CD4-positive, alpha-beta T cell treated with Interleukin-17A for 4 hours (primary cell): ENCODE results near the gene MRPL10.

Experiments used
- DNase-seq: peaks from one replicate; pipeline ENCODE4 v3.0.0-alpha.2; 2020; ENCODE audit warnings: mixed read lengths

The MRPL10 gene

GRCh38 chr17:47839071-47839470, 7.7 kb upstream of the MRPL10 start:
- no peak for DNase-seq

GRCh38 chr17:47838636-47839035, 7.3 kb upstream of the MRPL10 start:
- no peak for DNase-seq

DNA sequence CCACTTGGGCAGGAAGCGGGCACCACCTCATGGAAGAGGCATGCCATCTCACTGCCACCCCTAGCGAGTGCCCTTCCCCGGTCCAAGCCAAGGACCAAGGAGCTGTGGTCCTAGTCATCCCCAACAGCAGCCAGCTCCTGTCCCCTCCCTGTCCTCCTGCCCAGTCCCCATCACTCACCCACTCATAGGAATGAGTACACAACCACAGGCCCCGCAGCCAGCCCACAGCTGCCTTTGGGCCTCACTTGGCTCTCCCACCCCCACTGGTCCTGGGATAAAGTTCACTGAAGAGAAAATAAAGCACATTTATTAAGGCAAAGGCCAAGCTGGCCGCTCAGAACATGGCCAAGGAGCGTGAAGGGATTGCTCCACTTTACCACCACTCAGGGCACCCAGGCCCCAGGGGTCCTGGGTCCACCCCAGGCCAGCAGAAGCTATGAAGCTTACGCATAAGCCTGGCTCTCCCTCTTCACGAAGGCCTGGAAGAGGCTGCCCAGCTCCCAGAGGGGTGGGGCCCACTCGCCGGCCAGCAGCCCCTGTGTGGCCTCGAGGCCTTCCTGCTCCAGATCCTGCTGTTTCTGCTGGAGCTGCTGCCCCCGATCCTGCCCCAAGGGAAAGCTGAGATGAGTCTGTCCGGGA, 6.2 kb upstream of the MRPL10 start:
- no peak for DNase-seq

DNA sequence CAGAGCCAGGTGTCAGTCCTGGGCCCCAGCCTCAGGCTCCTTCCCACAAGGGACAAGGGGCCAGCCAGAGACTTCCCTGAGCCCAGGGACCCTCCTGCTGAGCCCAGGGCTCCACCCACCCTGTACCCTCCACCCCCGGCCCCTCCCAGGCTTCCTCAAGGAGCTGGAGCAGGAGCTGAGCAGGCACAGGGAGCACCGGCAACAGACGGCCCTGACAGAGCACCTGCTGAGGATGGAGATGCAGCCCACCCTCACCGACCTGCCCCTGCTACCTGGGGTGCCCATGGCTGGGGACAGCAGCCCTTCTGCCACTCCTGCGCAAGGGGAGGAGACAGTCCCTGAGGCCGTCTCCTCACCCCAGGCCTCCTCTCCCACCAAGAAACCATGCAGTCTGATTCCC, 5.3 kb upstream of the MRPL10 start:
- no peak for DNase-seq

GRCh38 chr17:47834756-47835155, 3.4 kb upstream of the MRPL10 start:
- no peak for DNase-seq

DNA sequence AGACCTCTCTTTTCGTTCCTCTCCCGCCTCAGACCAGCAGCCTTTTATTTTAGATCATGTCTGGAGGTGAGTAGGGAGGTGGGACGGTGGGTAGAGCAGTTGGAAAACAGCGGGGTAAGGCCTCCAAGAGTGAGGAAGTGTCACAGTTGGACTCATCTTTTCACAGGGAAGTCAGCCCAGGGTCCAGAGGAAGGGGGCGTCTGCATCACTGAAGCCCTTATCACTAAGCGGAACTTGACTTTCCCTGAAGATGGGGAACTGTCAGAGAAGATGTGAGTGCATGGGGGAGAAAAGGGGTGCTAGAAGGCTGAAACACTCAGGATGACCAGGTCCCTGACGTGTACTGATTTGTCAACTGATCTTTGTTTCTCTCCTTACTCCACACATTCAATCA, 590 bp upstream of the MRPL10 start:
- DNase-seq, result no peak

GRCh38 chr17:47830396-47831002, 842 bp downstream of the MRPL10 start:
- DNase-seq, result no peak

DNA sequence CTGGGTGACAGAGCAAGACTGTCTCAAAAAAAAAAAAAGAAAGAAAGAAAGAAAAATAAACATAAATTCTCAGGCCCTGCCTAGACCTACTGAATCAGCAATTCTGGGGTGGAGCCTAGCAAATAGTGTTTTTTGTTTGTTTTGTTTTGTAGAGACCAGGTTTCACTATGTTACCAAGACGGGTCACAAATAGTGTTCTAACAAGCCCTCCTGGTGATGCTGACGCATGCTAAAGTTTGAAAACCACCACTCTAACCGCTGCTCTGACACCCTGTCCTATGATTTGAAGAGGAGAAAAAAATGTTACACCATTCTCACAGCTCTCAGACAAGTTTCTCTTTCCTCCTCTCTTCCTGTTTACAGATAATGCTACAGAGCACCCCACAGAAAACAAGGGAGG, 1.5 kb downstream of the MRPL10 start:
- DNase-seq, result peak; percentile 44

- no peak for DNase-seq
These were observed 7.8 kb downstream of the MRPL10 start for GRCh38 chr17:47823519-47823918.

GRCh38 chr17:47822785-47823184, 8.6 kb downstream of the MRPL10 start:
- DNase-seq, result no peak

GRCh38 chr17:47821424-47822391, 9.6 kb downstream of the MRPL10 start, which contains the start of gene OSBPL7:
Gene OSBPL7, minus strand, starts transcription at chr17:47821794. Its CDS starts 1,516 bp downstream, at chr17:47820278.
- DNase-seq, result peak; percentile 89

GRCh38 chr17:47821031-47821423, 10.3 kb downstream of the MRPL10 start:
- no peak for DNase-seq

- no peak for DNase-seq
These were observed 11.1 kb downstream of the MRPL10 start for GRCh38 chr17:47820033-47820789.

DNA sequence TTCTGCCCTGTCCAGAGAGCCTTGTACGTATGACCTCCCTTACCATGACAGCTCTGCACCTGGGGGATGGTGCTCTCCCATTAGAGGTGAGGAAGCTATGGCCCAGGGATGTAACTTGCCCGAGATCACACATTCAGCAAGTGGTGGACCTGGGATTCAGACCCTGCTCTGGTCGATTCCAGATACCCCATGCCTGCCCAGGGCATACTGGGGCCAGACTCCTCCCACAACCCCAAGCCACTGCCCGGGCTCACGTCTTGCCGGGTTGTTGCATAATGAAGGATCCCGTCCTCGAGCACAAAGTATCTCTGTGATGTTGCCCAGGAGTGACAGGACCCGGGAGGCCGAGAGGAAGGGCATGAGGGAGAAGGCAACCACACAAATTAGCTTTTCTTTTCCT, 11.9 kb downstream of the MRPL10 start:
- no peak for DNase-seq

DNA sequence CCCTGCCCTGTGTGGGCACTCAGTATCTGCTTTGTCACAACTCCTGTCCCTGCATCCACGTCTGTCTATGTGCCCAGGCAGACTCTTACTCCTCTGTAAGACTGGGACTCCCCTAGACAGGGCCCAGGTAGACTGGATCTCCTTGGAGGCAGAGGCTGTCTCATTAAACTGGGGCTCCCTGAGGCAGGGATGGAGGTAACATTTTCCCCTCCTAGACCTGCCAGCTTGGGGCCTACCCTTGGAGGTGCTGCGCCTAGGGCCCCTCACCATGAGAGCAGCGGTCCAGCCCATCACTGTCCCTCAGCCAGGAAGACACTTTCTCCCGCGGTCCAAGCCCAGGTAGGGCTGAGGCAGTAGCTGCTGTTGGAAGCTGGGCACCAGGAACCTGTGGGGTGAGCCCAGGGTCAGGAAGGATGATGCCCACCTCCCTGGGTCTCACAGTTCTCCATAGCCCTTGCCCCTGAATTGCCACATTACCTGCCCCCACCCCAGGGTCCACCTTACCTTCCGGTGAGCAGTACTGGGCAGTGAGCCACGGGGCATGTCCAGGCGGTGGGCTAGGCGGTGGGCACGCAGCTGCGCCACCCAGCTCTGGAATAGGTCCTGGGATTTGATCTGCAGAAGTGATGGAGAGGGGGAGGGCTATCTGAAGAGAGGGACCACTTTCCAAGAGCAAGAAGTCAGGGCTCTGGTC, 13.2 kb downstream of the MRPL10 start:
- no peak for DNase-seq

GRCh38 chr17:47816947-47817346, 14.4 kb downstream of the MRPL10 start:
- DNase-seq, result no peak

- no peak for DNase-seq
These were observed 15.1 kb downstream of the MRPL10 start for GRCh38 chr17:47816111-47816735.

DNA sequence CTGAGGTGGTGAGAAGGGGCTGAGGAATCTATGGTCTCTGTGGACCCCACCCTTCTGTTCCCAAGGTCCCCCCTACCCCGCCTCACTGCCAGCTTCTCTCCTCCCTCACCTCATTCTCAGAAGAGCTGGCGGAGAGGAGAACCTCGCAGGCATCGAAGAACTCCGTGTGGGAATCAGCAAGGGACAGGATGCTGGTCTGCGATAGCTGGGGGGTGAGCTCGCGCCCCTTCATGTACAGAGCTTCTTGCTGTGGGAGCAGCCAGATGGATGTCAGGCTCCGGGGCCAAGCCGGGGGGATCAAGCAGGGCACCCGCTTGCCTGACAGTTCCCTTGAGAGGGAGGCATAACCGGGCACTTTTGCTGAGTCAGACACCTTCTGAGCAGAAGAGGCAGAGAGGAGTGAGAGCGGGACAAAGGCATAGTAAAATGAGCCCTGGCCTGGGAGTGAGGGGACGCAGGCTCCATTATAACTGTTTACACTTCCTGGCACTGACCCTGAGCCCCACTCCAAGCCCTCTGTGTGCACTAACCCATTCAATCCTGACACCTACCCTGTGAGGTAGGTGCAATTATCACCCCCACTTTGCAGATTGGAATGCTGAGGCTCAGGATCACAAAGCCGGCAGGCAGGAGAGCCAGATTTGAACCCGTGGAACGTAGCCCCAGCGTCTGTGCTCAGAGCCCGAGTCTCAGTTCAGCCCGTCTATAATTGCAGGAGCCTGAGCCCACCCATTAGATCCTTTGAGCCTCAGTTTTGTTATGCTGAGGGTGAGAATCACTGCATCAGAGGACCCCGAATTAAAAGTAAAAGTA, 16.0 kb downstream of the MRPL10 start:
- no peak for DNase-seq

- DNase-seq, result no peak
These were observed 17.8 kb downstream of the MRPL10 start for GRCh38 chr17:47813512-47814031.

GRCh38 chr17:47813077-47813476, 18.3 kb downstream of the MRPL10 start:
- DNase-seq, result no peak
